Peyer's patch (tissue), 4 donors: ENCODE results near the gene TUBB2A.

Experiments used
- CTCF ChIP-seq, 6 experiments: fragments of 450-650 bp in 4 of 6; fragments of 200-600 bp in 2 of 6; sonication (generic) in 1 of 6; IDR thresholded peaks; one replicate each; pipeline ENCODE4 v1.5.1; 2017 to 2019; ENCODE audit warnings: antibody characterized with exemption in 6 of 6, mild to moderate bottlenecking in 3 of 6, moderate library complexity in 1 of 6
- POLR2A ChIP-seq, 2 donors: fragments of 450-650 bp; IDR thresholded peaks; one replicate each; pipeline ENCODE4 v1.5.1; 2017; ENCODE audit warnings: antibody characterized with exemption in 2 of 2, mild to moderate bottlenecking in 2 of 2, moderate library complexity in 2 of 2

- no peak for TF ChIP-seq CTCF (IDR thresholded peaks at IDR 0.05)
- no peak for TF ChIP-seq POLR2A (IDR thresholded peaks at IDR 0.05)
Measured at GRCh38 chr6:3120765-3121089, 36.6 kb downstream of the TUBB2A start.
